GM13977 (cell line): ENCODE data around the gene SLC4A2.

ENCODE experiments used
- DNase-seq: peaks from one replicate; pipeline ENCODE4 v3.0.0; 2012; ENCODE audit warnings: low spot score
- in situ Hi-C: fragments of 300-500 bp; cut with MboI; formaldehyde crosslinking; loops from one replicate; pipeline ENCODE4 v1.12.0; 2022; ENCODE audit warnings: low sequenced_read_pairs, low pct_unique_long_range_greater_than_20kb, mixed read lengths, inconsistent platforms; ENCODE audit not compliant: unreplicated experiment
- TF ChIP-seq, protein P1 (sequence below): IDR thresholded peaks from 2 replicates; pipeline ENCODE4 v1.5.1; 2012; ENCODE audit warnings: mild to moderate bottlenecking, control low read depth; ENCODE audit not compliant: insufficient read depth; ENCODE audit errors: extremely low read depth, missing control alignments

SLC4A2 gene

DNA sequence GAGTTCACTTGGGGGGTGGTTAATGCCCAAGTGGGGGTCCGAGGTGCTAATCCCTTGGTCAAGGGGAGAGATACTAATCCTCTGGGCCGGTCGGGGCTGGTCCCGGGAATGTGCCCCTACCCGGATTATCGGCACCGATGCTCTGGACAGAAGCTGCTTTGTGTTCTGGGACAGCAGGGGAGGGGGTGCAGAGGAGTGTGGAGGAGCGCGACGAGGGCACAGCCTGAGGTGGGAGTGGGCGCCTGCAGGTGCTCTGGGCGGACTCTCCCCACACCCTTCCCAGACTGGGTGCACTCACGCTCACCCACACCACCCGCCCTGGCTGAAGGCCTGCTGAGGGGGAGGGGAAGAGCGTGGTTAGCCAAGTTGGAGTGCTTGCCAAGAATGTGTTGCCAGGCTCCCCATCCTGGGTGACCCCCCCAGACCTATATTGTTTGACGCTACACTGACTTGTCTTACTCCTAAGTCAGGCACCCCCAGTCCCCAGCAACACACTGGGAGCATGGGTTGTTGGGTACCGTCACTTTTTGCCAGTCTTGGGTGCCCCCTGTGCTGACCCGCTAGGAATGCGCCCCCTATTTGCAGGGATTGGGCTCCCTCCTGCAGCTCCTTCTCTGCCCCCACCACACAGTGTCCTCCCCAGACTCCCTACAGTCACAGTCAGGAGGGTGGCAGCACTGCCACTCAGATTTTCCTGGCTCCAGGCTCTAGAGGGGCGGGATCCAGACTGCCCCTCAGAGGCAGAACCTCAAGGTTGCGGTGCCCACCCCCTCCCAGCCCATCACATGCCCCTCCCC lies 1.2 kb downstream of the SLC4A2 start:
- in situ Hi-C loops = no loop called here
- TF ChIP-seq, protein P1, sequence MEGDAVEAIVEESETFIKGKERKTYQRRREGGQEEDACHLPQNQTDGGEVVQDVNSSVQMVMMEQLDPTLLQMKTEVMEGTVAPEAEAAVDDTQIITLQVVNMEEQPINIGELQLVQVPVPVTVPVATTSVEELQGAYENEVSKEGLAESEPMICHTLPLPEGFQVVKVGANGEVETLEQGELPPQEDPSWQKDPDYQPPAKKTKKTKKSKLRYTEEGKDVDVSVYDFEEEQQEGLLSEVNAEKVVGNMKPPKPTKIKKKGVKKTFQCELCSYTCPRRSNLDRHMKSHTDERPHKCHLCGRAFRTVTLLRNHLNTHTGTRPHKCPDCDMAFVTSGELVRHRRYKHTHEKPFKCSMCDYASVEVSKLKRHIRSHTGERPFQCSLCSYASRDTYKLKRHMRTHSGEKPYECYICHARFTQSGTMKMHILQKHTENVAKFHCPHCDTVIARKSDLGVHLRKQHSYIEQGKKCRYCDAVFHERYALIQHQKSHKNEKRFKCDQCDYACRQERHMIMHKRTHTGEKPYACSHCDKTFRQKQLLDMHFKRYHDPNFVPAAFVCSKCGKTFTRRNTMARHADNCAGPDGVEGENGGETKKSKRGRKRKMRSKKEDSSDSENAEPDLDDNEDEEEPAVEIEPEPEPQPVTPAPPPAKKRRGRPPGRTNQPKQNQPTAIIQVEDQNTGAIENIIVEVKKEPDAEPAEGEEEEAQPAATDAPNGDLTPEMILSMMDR = no peak
- no peak for DNase-seq

DNA sequence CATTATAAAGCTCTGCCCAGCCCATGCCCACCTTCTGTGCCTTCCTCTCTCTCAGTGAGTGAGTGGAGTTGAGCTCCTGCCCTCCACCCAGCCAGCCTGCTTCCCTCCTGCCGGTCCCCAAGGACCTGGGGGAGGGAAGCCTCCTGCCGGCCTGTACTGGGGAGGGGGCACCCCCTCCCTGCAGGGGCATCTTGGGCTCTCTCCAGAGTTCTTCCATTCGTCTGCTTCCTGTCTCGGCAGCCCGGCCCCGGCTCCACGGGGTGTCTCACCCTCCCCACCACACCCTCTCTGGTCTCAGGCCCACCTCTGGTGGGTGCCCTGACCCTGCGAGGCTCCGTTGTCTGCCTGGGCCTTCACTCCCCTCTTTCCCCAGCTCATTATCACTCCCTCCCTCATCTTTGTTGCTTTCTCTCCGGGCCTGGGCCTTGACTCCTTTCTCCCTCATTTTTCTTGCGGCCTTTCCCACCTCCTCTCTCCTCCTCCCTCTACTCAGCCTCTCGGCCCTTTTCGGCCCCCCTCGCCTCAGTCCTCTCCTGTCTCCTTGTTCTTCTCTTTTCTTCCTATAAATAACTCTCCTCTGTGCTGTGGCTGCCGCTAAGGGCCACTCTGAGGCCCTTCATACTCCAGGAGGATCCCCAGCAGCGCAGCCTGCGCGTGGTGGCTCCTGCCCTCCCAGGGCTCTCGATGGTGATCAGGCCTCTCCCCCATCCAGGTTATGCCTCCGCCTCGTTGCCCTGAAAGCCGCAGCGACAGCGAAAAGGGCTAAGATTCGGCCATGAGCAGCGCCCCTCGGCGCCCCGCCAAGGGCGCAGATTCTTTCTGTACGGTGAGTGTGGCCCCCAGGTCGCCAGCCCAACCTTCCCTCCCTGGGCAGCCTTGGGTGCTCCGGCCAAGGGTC lies 2.1 kb downstream of the SLC4A2 start:
- in situ Hi-C loops = no loop called here
- DNase-seq = no peak
- TF ChIP-seq, protein P1 = no peak

DNA sequence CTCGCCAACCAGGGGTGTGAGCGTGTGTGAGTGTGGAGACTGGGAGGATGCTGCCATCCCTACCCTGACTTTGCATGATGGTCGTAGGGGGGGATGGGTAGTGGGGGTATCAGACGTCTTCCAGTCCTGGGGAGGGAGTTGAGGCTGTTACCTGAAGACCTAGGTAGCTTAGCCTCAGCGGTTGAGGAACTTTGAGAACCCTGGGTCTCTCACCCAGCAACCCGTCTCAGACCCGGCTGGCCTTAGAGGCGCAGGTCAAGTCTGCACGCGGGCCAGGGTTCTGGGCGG lies 2.7 kb downstream of the SLC4A2 start:
- in situ Hi-C loops = no loop called here
- TF ChIP-seq, protein P1 = no peak
- no peak for DNase-seq

DNA sequence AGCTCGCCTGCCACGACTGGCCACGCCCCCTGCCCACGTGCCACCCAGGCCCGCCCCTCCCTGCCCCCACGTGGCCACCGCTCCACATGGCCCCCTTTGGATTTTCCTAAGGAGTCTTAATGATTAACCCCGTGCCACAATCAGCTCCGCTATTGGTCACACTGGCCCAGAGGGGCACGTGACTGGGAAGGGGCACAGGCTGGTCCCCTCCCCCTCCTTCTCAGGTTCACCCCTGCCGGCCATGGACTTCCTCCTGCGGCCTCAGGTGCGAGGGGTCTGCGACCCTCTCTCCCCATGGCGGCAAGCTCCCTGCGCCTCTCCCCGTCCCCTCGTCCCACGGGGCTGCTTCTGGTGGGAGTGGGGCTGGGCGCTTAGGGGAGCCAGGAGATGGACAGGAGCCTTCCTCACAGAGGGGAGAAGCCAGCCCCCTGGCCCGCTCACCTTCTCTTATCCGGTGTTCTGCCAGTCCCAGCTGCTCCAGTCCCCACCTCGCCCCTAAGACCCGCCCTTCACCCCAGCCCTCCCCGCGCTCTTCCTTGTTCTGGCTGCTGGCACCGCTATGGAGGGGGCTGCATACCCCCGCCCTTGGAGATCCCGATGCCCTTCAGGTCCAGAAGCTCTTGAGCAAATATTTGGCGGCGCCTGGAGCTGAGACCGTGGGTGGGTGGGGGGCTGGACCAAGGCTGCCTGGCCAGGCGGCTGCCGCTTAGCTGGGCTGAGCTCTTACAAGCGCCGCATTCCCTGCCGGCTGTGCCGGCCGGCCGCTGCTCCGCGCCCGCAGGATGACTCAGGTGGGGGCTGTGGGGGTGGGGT lies 3.2 kb downstream of the SLC4A2 start:
- TF ChIP-seq, protein P1 = no peak
- in situ Hi-C loops = no loop called here
- DNase-seq = no peak

DNA sequence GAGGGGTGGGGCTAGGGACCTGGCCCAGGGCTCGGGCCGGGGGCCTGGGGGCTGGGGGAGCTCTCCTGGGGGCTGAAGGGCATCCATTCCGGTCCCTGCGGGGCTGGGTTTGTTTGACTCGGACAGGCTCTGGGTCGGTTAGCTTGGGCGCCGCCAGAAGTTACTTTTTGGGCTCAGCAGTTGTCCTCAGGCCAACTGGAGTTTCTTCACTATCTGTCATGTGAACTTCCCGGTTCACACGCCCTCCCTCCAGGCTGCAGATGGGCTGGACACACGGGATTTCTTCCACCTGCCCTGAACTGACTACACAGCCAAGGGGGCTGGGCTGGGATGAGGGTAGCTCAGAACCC lies 3.8 kb downstream of the SLC4A2 start:
- TF ChIP-seq, protein P1 = no peak
- in situ Hi-C loops = no loop called here

DNA sequence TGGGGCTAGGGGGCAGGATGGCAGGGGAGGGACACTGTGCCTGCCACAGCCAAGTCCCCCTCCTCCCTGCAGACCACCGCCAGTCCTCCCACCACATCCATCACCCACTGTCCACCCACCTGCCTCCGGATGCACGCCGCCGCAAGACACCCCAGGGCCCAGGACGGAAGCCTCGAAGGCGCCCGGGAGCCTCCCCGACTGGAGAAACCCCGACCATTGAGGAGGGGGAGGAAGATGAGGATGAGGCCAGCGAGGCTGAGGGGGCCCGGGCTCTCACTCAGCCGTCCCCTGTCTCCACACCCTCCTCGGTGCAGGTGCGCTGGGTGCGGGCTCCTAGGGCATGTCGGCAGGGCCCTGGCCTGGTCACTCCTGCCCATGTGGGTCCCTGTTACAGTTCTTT lies 5.1 kb downstream of the SLC4A2 start:
- TF ChIP-seq, protein P1 = no peak
- DNase-seq = no peak
- in situ Hi-C loops = no loop called here

More for the DNA sequence above, 3.8 kb downstream of the SLC4A2 start:
- no peak for DNase-seq
